Measurements from ENCODE around the gene UBE2V1. TPM values are rescaled to one million over a fixed set of nuclear protein-coding genes. Genes with fewer than 3 reads are reported as not detected.
A peak's percentile ranks its signal among the peaks of the same experiment; 100 is the strongest.

UBE2V1 gene
- polyA plus RNA-seq, 6 donors from 2014 or later = 99.3 to 153 (median 113) TPM

DNA sequence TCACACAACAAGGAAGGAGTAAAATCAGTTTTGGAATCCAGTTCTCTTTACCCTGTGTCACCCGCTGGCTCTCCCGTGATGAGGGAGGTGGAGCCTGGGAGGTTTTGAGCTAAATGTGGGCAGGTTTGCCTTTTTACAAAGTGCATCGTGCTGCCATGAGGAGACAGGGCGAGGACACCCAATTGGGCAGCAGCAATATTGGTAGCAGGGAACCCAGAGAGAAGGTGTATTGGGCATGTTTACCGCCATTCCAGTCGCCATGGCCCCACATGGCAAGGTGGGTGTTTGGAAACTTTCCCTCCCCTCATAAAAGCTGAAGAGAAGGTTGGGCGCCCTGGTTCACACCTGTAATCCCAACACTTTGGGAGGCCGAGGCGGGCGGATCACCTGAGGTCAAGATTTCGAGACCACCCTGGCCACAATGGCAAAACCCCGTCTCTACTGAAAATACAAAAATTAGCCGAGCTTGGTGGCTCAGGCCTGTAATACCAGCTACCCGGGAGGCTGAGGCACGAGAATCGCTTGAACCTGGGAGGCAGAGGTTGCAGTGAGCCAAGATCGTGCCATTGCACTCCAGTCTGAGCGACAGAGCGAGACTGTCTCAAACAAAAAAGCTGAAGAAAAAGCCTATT lies 3.5 kb upstream of the UBE2V1 start:
- no peaks in the 10 kb centered on the region for H3K36me3 Mint-ChIP-seq
- ATAC-seq (ENCODE audit: low read depth in 2 of 2) = no peak
- peaks cover 35 to 51% (median 50%) of the 10 kb centered on the region in 3 donors for H3K4me1 Mint-ChIP-seq
- peak overlapping the region in 5 of 6 donors; percentile 84 to 98 (median 94) for H3K27ac Mint-ChIP-seq
- H3K4me3 Mint-ChIP-seq = peak overlapping the region; percentile 90 to 95 (median 94)
- H3K27me3 Mint-ChIP-seq = no peaks in the 10 kb centered on the region
- H3K9me3 Mint-ChIP-seq = no peaks in the 10 kb centered on the region
- DNase-seq = no peak

DNA sequence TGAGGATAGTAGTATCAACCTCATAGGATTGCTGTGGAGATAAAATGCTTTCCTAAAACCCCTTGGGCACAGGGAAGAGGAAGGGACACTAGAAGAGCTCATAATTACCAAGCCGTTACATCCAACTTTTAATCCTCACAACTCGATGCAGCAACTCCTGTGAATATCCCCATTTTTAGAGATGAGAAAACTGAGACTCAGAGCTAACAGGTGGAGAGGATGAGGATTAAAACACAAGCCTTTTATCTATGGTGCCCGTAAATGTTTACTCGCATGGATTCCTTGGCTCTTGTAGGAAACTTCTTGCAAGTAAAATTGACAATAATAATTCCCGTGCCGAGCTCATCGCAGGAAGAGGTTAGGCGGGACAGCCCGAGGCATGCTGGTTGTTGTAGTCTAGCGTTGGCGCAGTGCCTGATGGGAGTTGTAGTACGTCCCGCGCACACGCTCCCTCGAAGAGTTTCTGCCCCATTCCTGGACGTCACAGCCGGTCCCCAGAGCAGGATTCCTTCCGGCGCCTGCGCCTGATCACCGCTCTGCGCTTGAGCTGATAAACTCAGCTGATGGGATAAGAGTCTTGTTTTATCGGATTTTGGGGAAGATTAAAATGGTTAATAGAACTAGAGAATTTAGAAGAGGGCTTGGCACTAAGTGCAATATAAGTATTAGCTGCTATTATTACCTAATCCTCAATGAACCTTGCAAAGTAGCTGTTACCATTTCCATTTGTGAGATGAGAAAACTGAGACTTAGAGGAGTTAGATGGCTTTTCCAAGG lies 2.8 kb upstream of the UBE2V1 start:
- peak overlapping the region; percentile 90 to 95 (median 94) for H3K4me3 Mint-ChIP-seq
- no peaks in the 10 kb centered on the region for H3K27me3 Mint-ChIP-seq
- DNase-seq (peak; percentile 85), ATAC-seq (ENCODE audit: low read depth in 2 of 2) (peak; percentile 76 to 78)
- no peaks in the 10 kb centered on the region for H3K9me3 Mint-ChIP-seq
- peaks cover 40 to 55% (median 48%) of the 10 kb centered on the region in 3 donors for H3K4me1 Mint-ChIP-seq
- H3K36me3 Mint-ChIP-seq = no peaks in the 10 kb centered on the region
- peak overlapping the region; percentile 84 to 98 (median 95) for H3K27ac Mint-ChIP-seq

DNA sequence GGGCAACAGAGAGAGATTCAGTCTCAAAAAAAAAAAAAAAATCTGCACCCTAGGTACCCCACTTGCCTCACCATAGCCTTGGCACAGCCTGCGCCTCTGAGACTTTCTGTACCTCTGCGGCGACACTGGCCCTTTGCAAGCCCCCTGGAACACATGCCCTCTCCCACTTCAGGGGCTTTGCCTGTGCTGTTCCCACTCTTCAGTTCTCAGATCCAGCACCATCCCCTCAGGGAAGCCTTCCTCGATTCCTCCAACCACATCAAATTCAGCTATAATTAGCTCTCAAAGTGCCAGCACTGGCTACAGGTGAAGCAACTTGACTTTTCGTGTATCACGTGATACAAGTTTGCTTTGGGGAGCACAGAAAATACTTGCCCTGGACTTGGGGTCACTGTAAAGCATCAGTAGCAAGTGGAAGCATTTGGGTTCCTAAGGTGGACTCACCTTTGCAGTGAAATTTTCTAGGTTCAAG lies 2.1 kb upstream of the UBE2V1 start:
- Mint-ChIP-seq H3K27ac (peak overlapping the region in 3 of 6 donors; percentile 72 to 96 (median 94)), H3K4me1 (peaks cover 47 to 62% (median 54%) of the 10 kb centered on the region in 3 donors), H3K36me3 (no peaks in the 10 kb centered on the region), H3K9me3 (no peaks in the 10 kb centered on the region), H3K4me3 (peak overlapping the region; percentile 70 to 95 (median 93)), H3K27me3 (no peaks in the 10 kb centered on the region)
- DNase-seq = no peak
- ATAC-seq (ENCODE audit: low read depth in 2 of 2) = no peak

DNA sequence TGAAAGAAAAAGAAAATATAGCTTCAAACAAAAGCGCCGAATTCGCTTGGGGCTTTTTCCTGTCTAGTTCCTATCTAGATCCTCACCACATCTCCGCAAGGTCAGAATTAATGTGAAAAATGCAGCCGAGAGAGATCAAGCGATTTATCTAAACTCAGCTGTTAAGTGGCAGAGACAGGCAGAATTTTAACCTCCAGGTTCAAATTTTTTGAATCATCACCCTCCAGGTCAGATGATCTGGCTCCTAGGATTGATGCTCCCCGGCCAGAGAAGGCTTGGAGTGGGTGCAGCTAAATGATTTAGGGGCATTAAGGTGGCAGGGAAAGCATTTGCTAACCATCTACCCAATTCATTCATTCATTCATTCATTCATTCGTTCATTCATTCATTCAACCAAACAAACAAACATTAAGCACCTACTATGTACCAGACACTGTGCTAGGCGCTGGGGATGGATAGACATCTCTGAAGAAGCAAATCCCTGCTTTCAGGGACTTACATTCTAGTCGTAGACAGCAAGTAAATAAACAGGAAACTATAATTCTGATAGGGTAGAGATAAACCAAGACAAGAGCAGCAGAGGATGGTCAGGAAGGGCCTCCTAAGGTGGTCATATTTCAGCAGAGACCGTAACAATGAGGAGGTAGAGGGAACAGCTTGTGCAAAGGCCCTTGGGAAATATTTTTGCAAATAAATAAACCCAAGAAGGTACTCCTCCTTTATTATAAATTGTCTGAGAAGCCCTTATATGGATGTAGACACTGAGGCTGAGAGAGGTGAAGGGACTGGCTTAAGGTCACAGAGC lies 672 bp upstream of the UBE2V1 start:
- Mint-ChIP-seq H3K4me1 (peaks cover 57 to 77% (median 68%) of the 10 kb centered on the region in 3 donors), H3K27me3 (no peaks in the 10 kb centered on the region), H3K36me3 (no peaks in the 10 kb centered on the region), H3K27ac (peak overlapping the region; percentile 80 to 99 (median 98)), H3K4me3 (peak overlapping the region; percentile 90 to 99 (median 98)), H3K9me3 (no peaks in the 10 kb centered on the region)
- DNase-seq (no peak), ATAC-seq (ENCODE audit: low read depth in 2 of 2) (no peak)

DNA sequence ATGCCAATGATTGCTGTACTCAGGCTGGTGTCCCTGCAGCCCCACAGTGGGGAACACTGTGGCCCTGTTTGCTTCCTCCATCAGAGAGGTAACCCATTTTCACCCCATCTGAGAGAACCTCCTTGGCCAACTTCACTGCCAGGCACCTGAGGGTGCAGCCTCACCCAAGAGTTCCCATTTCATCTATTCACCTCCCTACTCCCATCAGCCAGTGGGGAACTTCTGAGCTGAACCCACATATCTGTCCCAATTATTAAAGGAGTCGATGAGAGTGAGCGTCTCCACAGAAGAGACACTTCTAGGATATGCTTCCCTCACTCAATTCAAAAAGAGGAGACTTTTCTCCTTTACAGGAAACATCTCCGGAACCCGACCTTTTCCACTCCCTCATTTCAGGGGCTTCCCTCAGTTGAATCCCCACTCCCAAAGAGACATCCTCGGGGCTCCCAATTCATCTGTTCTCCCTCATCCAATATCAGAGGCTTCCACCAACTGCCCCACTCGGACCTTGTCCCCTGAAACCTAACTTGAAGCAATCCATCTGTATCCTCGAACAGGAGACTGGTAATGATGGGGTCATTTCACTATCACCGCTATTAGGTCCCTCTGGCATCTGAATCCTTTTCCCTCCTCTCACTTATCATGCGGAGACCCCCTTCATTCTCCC lies 988 bp downstream of the UBE2V1 start:
- H3K4me3 Mint-ChIP-seq = peak overlapping the region; percentile 90 to 99 (median 98)
- H3K27ac Mint-ChIP-seq = peak overlapping the region; percentile 93 to 99 (median 98)
- no peaks in the 10 kb centered on the region for H3K9me3 Mint-ChIP-seq
- H3K27me3 Mint-ChIP-seq = no peaks in the 10 kb centered on the region
- ATAC-seq (ENCODE audit: low read depth in 2 of 2) (no peak), DNase-seq (no peak)
- H3K4me1 Mint-ChIP-seq = peaks cover 69 to 90% (median 83%) of the 10 kb centered on the region in 3 donors
- H3K36me3 Mint-ChIP-seq = no peaks in the 10 kb centered on the region

DNA sequence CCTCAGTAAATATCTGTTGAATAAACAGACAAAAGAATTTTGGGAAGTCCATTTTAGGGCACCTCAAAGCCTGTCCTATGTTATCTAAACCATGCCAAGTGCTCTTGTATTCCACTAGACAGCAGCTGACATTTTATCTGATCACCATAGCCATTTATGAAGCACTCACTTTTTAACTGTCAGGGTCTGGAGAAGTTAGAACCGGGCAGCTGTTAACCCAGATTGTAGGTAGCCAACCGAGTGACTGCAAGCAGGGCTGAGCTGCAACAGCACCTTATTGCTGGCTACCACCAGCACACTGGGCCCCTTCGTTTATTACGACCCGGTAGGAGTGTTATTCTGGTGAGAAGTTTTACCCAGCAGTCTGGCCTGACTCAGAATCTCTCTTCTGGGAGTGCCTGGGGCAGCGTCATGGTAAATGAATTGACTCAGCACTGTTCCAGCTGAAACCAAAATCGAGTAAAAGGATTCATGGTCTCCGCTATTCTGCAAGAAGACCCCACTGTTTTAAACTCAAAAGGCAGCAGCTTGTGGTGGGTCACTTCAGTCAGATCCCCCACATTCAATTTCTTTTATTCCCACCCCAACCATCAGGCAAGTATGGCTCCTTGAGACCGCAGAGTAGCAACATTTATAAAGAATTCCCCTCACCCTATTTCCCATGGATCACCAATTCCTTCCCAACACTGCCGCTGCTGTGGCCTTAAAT lies 1.7 kb downstream of the UBE2V1 start:
- Mint-ChIP-seq H3K9me3 (no peaks in the 10 kb centered on the region), H3K27ac (peak overlapping the region; percentile 66 to 98 (median 96)), H3K27me3 (no peaks in the 10 kb centered on the region), H3K4me1 (peaks cover 67 to 94% (median 81%) of the 10 kb centered on the region in 3 donors), H3K4me3 (peak overlapping the region; percentile 90 to 99 (median 98)), H3K36me3 (no peaks in the 10 kb centered on the region)
- ATAC-seq (ENCODE audit: low read depth in 2 of 2) = no peak
- DNase-seq = no peak

DNA sequence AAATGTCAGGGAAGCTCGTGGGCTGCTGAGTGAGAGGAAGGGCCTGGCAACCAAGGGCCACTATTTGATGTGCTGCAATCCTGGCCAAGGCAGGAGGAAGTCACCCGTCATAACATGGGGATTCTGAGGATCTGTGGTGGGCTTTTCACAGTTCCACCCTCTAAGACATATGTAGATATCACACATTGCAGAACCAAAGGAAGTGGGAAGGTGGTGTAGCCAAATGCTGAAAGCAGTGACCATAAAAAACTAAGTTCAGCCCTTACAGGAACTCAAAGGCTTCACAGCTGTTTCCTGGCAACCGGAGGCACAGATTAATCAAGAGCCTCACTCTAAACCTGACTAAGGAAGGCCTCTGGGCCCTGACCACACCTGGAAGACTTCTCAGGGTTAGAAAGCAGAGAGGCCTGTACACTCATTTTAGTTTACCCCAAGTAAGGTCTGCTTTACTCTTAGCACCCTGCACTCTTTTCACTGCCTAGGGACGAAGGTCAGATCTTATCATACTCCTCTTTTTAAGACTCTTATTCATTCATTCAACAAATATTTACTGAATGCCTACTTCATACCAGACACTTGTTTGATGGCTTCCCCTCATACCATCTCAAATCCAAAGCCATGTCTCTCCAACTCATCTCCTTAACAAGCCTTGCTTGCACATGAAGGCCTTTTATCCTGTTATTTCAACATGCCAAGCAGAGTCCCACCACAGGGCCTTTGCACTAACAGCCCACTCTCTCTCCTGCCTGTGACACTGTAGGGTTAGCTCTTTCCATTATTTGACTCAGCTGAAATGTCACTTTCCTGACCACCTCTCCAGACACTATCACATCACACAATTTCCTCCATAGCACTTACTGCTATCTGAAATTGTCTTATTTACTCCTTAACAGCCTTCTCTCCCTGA lies 2.6 kb downstream of the UBE2V1 start:
- Mint-ChIP-seq H3K4me1 (peaks cover 60 to 92% (median 74%) of the 10 kb centered on the region in 3 donors), H3K9me3 (no peaks in the 10 kb centered on the region), H3K36me3 (no peaks in the 10 kb centered on the region), H3K27me3 (no peaks in the 10 kb centered on the region), H3K4me3 (peak overlapping the region; percentile 31 to 99 (median 93)), H3K27ac (peak overlapping the region; percentile 49 to 98 (median 93))
- DNase-seq (peak; percentile 54), ATAC-seq (ENCODE audit: low read depth in 2 of 2) (peak; percentile 36 to 39)

DNA sequence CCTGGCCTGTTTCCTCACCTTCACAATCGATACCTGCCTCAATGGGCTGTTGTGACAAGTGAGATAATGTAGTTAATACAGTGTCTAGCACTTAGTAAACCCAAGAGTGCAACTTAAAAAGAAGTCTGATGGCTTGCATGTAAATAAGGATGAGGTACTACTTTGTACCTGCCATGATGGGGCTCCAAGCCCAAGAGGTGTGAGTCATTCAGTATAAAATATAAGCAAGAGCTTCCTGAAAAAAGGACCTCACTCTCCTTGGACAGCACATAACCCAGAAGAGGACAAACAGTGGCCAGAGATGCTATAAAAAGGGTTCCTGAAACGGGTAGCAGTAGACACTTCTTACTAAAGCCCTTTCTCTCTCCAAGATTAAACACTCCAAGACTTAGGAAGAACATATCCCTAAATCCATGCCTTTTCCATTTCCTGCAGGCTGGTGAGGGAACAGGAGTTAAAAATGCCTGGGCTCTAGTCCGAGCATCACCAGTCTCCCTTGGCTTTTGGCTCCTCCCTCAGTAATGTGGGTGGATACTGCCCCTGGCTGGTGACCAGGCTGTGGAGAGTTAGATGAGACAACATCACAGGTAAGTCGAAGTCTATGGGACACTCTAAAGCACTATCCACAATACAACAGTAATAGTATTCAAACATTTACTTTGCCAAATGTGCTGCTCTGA lies 4.3 kb downstream of the UBE2V1 start:
- DNase-seq = no peak

DNA sequence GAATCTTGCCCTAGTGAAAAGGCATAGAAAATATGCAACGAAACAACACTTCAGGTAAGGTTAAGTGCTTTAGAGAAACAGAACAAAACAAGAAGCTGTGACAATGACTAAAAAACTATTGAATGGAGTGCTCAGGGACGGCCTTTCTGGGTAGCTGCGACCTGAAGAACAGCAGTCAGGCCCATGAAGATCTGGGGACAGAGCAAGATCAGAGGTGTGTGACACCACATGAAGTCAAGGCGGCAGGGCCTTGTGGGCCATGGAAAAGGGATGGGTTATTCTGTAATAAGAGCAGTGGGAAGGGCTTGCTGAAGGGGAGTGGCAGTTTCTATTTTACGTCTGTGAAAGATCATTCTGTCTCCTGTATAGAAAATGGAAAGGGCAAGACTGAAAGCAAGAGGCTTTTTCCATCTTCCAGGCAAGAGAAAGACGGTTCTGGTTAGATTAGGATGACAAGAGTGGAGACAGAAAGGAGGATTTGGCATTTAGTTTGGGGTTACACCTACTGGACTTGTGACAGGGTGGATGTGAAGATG lies 5.1 kb downstream of the UBE2V1 start:
- peak overlapping the region in 5 of 6 donors; percentile 27 to 78 (median 36) for H3K27ac Mint-ChIP-seq
- peaks cover 50 to 76% (median 57%) of the 10 kb centered on the region in 3 donors for H3K4me1 Mint-ChIP-seq
- no peak for DNase-seq
- no peaks in the 10 kb centered on the region for H3K27me3 Mint-ChIP-seq
- ATAC-seq (ENCODE audit: low read depth in 2 of 2) = no peak
- H3K9me3 Mint-ChIP-seq = no peaks in the 10 kb centered on the region
- H3K4me3 Mint-ChIP-seq = peak overlapping the region in 2 of 8 donors; percentile 28 to 58
- no peaks in the 10 kb centered on the region for H3K36me3 Mint-ChIP-seq

More for the DNA sequence above, 4.3 kb downstream of the UBE2V1 start:
- H3K4me1 Mint-ChIP-seq = peaks cover 52 to 82% (median 60%) of the 10 kb centered on the region in 3 donors
- H3K27me3 Mint-ChIP-seq = no peaks in the 10 kb centered on the region
- no peaks in the 10 kb centered on the region for H3K36me3 Mint-ChIP-seq
- no peaks in the 10 kb centered on the region for H3K9me3 Mint-ChIP-seq
- H3K27ac Mint-ChIP-seq = peak overlapping the region in 5 of 6 donors; percentile 11 to 88 (median 70)
- H3K4me3 Mint-ChIP-seq = peak overlapping the region in 6 of 8 donors; percentile 16 to 95 (median 28)
- no peak for ATAC-seq (ENCODE audit: low read depth in 2 of 2)

DNA sequence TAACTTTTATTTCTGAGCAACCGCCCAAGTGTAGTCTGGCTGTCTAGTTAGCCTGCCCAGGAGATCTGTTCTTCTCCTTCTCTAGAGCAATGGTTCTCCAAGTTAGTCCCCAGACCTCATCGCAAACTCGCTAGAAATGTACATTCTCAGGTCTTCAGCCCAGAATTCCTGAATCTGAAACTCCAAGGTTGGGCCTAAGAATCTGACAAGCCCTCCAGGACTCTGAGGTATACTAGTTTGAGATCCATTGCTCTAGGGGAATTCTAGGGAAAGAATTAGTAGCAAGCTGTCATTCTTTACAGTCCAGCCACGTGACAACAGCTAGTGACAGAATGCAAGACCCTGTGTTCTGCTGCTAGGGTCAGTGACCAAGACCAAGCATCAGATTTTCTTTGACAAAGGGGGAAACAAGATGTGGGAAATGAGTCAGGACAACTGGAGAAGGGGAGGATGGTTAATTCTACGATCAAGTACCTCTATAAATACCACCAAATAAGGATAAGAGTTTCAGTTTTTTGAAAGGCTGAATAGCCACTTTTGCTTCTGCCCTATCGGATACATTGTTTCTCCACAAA lies 5.8 kb downstream of the UBE2V1 start:
- ATAC-seq (ENCODE audit: low read depth in 2 of 2) (no peak), DNase-seq (no peak)
- H3K4me3 Mint-ChIP-seq = peak overlapping the region in 1 of 8 donors; percentile 58
- no peaks in the 10 kb centered on the region for H3K36me3 Mint-ChIP-seq
- H3K27ac Mint-ChIP-seq = peak overlapping the region in 3 of 6 donors; percentile 34 to 87 (median 77)
- no peaks in the 10 kb centered on the region for H3K27me3 Mint-ChIP-seq
- H3K9me3 Mint-ChIP-seq = no peaks in the 10 kb centered on the region
- H3K4me1 Mint-ChIP-seq = peaks cover 52 to 78% (median 59%) of the 10 kb centered on the region in 3 donors

Data from naive B cell (primary cell).